Activated CD4-positive, alpha-beta T cell treated with anti-CD3 and anti-CD28 coated beads for 36 hours (primary cell): ENCODE results near the gene LYVE1. TPM values are rescaled to one million over a fixed set of nuclear protein-coding genes. Genes with fewer than 3 reads are reported as not detected.

Experiments used
- ATAC-seq: fragments of 200-7000 bp; cut with Tn5 transposase; one replicate; pipeline ENCODE4 v1.10.0; 2021; ENCODE audit warnings: mild to moderate bottlenecking, moderate library complexity
- CTCF ChIA-PET: fragments of 350-600 bp; sonication (Branson Sonifier 250); formaldehyde crosslinking; loops from one replicate; lab custom pipeline; 2021; ENCODE audit warnings: antibody characterized with exemption; lab: Charles Lee
- POLR2A ChIA-PET: fragments of 350-600 bp; sonication (Branson Sonifier 250); formaldehyde crosslinking; loops from one replicate; lab custom pipeline; 2021; ENCODE audit warnings: antibody characterized with exemption, inconsistent platforms; lab: Charles Lee
- DNase-seq: peaks from one replicate; pipeline ENCODE4 v3.0.0-alpha.2; 2020
- H3K27ac Mint-ChIP-seq: one replicate; pipeline ENCODE4 v1.8.0; 2021; ENCODE audit warnings: mixed read lengths
- H3K27me3 Mint-ChIP-seq: one replicate; pipeline ENCODE4 v1.8.0; 2021; ENCODE audit warnings: mixed read lengths
- H3K36me3 Mint-ChIP-seq: one replicate; pipeline ENCODE4 v1.8.0; 2021; ENCODE audit warnings: low read depth, mixed read lengths
- H3K4me1 Mint-ChIP-seq: one replicate; pipeline ENCODE4 v1.8.0; 2021; ENCODE audit warnings: mixed read lengths
- H3K4me3 Mint-ChIP-seq: one replicate; pipeline ENCODE4 v1.8.0; 2021; ENCODE audit warnings: mild to moderate bottlenecking, moderate library complexity, mixed read lengths
- H3K9me3 Mint-ChIP-seq: one replicate; pipeline ENCODE4 v1.8.0; 2021; ENCODE audit warnings: low read depth, mixed read lengths
- intact Hi-C, 2 experiments: fragments of 100-400 bp; cut with DNase I in 1 of 2; cut with micrococcal nuclease in 1 of 2; formaldehyde crosslinking; loops; one replicate each; pipeline versions ENCODE4 v1.14.2 to v1.15.1; 2022 to 2024; cut with DNase I, micrococcal nuclease
- total RNA-seq, 2 experiments: library from RNA; stranded (reverse); gene quantifications; one replicate each; pipeline ENCODE4 v1.2.3, GENCODE V29; 2021

LYVE1 gene
- total RNA-seq, result not detected

- Mint-ChIP-seq H3K36me3 (no peaks in the 10 kb centered on the region), H3K4me1 (no peaks in the 10 kb centered on the region), H3K9me3 (no peaks in the 10 kb centered on the region), H3K27me3 (peaks cover 2% of the 10 kb centered on the region), H3K27ac (no peak within 1 kb of the TSS), H3K4me3 (no peak within 1 kb of the TSS)
- ChIA-PET POLR2A (no interaction called here), CTCF (no interaction called here)
- no peak for ATAC-seq
- intact Hi-C loops, result no loop called here
- no peak for DNase-seq
Measured at GRCh38 chr11:10568486-10568941, at the start of gene LYVE1. LYVE1 (minus strand) TSS chr11:10568665; CDS start chr11:10568532, 133 bp downstream.

- POLR2A ChIA-PET, result interaction anchor here (1.3 kb wide), 1 partner anchor 29 kb away, joined by 3 read pairs; no protein-coding TSS in a partner anchor
- Mint-ChIP-seq H3K9me3 (peaks cover 1% of the 10 kb centered on the region), H3K4me1 (no peaks in the 10 kb centered on the region), H3K27me3 (peaks cover under 1% of the 10 kb centered on the region), H3K4me3 (no peak overlapping the region), H3K36me3 (no peaks in the 10 kb centered on the region), H3K27ac (no peak overlapping the region)
- CTCF ChIA-PET, result interaction anchor here (0.7 to 1.4 kb wide), 5 partner anchors 9 to 125 kb away, joined by 3 to 5 read pairs (median 3); no protein-coding TSS in a partner anchor
- intact Hi-C loops, result no loop called here
- ATAC-seq, result no peak
- DNase-seq, result no peak
Measured at GRCh38 chr11:10617551-10617950, 49.1 kb upstream of the LYVE1 start.

- POLR2A ChIA-PET, result no interaction called here
- no peaks in the 10 kb centered on the region for H3K36me3 Mint-ChIP-seq
- intact Hi-C loops, result no loop called here
Measured at GRCh38 chr11:10611979-10612862, 43.8 kb upstream of the LYVE1 start.

GRCh38 chr11:10609636-10610035 lies 41.2 kb upstream of the LYVE1 start:
- H3K4me1 Mint-ChIP-seq, result peaks cover 12% of the 10 kb centered on the region
- CTCF ChIA-PET, result interaction anchor here (1.2 kb wide), 1 partner anchor 69 kb away, joined by 3 read pairs; the partner anchor contains the start of gene RNF141

More at GRCh38 chr11:10611979-10612862, 43.8 kb upstream of the LYVE1 start:
- ATAC-seq (no peak), DNase-seq (no peak)
- no peak overlapping the region for H3K27ac Mint-ChIP-seq
- H3K27me3 Mint-ChIP-seq, result peaks cover 13% of the 10 kb centered on the region
- H3K9me3 Mint-ChIP-seq, result peaks cover 1% of the 10 kb centered on the region
- H3K4me1 Mint-ChIP-seq, result no peaks in the 10 kb centered on the region
- H3K4me3 Mint-ChIP-seq, result no peak overlapping the region
- CTCF ChIA-PET, result no interaction called here

GRCh38 chr11:10608584-10608983 lies 40.1 kb upstream of the LYVE1 start:
- ChIA-PET CTCF (no interaction called here), POLR2A (no interaction called here)
- H3K4me1 Mint-ChIP-seq, result peaks cover 12% of the 10 kb centered on the region
- no peak overlapping the region for H3K27ac Mint-ChIP-seq
- H3K27me3 Mint-ChIP-seq, result peaks cover 17% of the 10 kb centered on the region
- no peak overlapping the region for H3K4me3 Mint-ChIP-seq
- H3K9me3 Mint-ChIP-seq, result peaks cover 1% of the 10 kb centered on the region
- intact Hi-C loops, result no loop called here
- no peak for ATAC-seq
- no peaks in the 10 kb centered on the region for H3K36me3 Mint-ChIP-seq
- DNase-seq, result no peak

More at GRCh38 chr11:10609636-10610035, 41.2 kb upstream of the LYVE1 start:
- Mint-ChIP-seq H3K27me3 (peaks cover 17% of the 10 kb centered on the region), H3K9me3 (peaks cover 1% of the 10 kb centered on the region), H3K4me3 (no peak overlapping the region), H3K27ac (no peak overlapping the region), H3K36me3 (no peaks in the 10 kb centered on the region)
- intact Hi-C loops, result no loop called here
- no peak for ATAC-seq
- POLR2A ChIA-PET, result no interaction called here
- no peak for DNase-seq

- ChIA-PET POLR2A (no interaction called here), CTCF (interaction anchor here (1.1 kb wide), 1 partner anchor 10 kb away, joined by 3 read pairs; no protein-coding TSS in a partner anchor)
- H3K9me3 Mint-ChIP-seq, result no peaks in the 10 kb centered on the region
- peaks cover 17% of the 10 kb centered on the region for H3K27me3 Mint-ChIP-seq
- peaks cover 12% of the 10 kb centered on the region for H3K4me1 Mint-ChIP-seq
- H3K27ac Mint-ChIP-seq, result no peak overlapping the region
- DNase-seq, result no peak
- intact Hi-C loops, result no loop called here
- no peak for ATAC-seq
- H3K36me3 Mint-ChIP-seq, result no peaks in the 10 kb centered on the region
- H3K4me3 Mint-ChIP-seq, result no peak overlapping the region
Measured at GRCh38 chr11:10607462-10608132, 39.1 kb upstream of the LYVE1 start.

GRCh38 chr11:10606536-10607208 lies 38.2 kb upstream of the LYVE1 start:
- Mint-ChIP-seq H3K36me3 (no peaks in the 10 kb centered on the region), H3K27ac (peak overlapping the region; percentile 13), H3K4me3 (no peak overlapping the region), H3K9me3 (no peaks in the 10 kb centered on the region), H3K4me1 (peaks cover 12% of the 10 kb centered on the region), H3K27me3 (peaks cover 10% of the 10 kb centered on the region)
- DNase-seq (no peak), ATAC-seq (peak; percentile 76)
- ChIA-PET CTCF (interaction anchor here (0.8 to 1.0 kb wide), 4 partner anchors 38 to 80 kb away, joined by 3 to 4 read pairs (median 3); no protein-coding TSS in a partner anchor), POLR2A (no interaction called here)
- intact Hi-C loops, result no loop called here

- H3K9me3 Mint-ChIP-seq, result no peaks in the 10 kb centered on the region
- H3K4me1 Mint-ChIP-seq, result peaks cover 12% of the 10 kb centered on the region
- H3K27me3 Mint-ChIP-seq, result peaks cover 6% of the 10 kb centered on the region
- no peaks in the 10 kb centered on the region for H3K36me3 Mint-ChIP-seq
- DNase-seq (no peak), ATAC-seq (no peak)
- ChIA-PET POLR2A (interaction anchor here (0.6 kb wide), 1 partner anchor 200 kb away, joined by 3 read pairs; no protein-coding TSS in a partner anchor), CTCF (interaction anchor here (0.8 to 1.0 kb wide), 4 partner anchors 37 to 79 kb away, joined by 3 to 4 read pairs (median 3); no protein-coding TSS in a partner anchor)
- intact Hi-C loops, result no loop called here
- H3K27ac Mint-ChIP-seq, result no peak overlapping the region
- H3K4me3 Mint-ChIP-seq, result no peak overlapping the region
Measured at GRCh38 chr11:10605941-10606381, 37.5 kb upstream of the LYVE1 start.

GRCh38 chr11:10604798-10605197 lies 36.3 kb upstream of the LYVE1 start:
- POLR2A ChIA-PET, result no interaction called here
- CTCF ChIA-PET, result interaction anchor here (0.8 to 1.6 kb wide), 3 partner anchors 10 to 191 kb away, joined by 3 read pairs; partner anchors contain the start of gene RNF141
- peaks cover 12% of the 10 kb centered on the region for H3K4me1 Mint-ChIP-seq
- no peak overlapping the region for H3K27ac Mint-ChIP-seq
- no peak for ATAC-seq
- H3K9me3 Mint-ChIP-seq, result no peaks in the 10 kb centered on the region
- H3K36me3 Mint-ChIP-seq, result no peaks in the 10 kb centered on the region
- H3K27me3 Mint-ChIP-seq, result peaks cover 4% of the 10 kb centered on the region
- no peak for DNase-seq
- intact Hi-C loops, result no loop called here
- H3K4me3 Mint-ChIP-seq, result no peak overlapping the region

- CTCF ChIA-PET, result interaction anchor here (0.8 to 1.6 kb wide), 3 partner anchors 9 to 191 kb away, joined by 3 read pairs; partner anchors contain the start of gene RNF141
- DNase-seq (no peak), ATAC-seq (no peak)
- H3K9me3 Mint-ChIP-seq, result no peaks in the 10 kb centered on the region
- intact Hi-C loops, result no loop called here
- H3K36me3 Mint-ChIP-seq, result no peaks in the 10 kb centered on the region
- no peak overlapping the region for H3K27ac Mint-ChIP-seq
- peaks cover 4% of the 10 kb centered on the region for H3K27me3 Mint-ChIP-seq
- no peak overlapping the region for H3K4me3 Mint-ChIP-seq
- peaks cover 12% of the 10 kb centered on the region for H3K4me1 Mint-ChIP-seq
- POLR2A ChIA-PET, result no interaction called here
Measured at GRCh38 chr11:10604340-10604748, 35.9 kb upstream of the LYVE1 start.
